ENCODE measurements around the gene HOXA6. TPM values are rescaled to one million over a fixed set of nuclear protein-coding genes. Genes with fewer than 3 reads are reported as not detected.

HOXA6 gene
- total and polyA plus RNA-seq, 2 donors (not counting 1 experiment from before 2014, with no cell fraction given), result 0.18 to 0.49 TPM

DNA sequence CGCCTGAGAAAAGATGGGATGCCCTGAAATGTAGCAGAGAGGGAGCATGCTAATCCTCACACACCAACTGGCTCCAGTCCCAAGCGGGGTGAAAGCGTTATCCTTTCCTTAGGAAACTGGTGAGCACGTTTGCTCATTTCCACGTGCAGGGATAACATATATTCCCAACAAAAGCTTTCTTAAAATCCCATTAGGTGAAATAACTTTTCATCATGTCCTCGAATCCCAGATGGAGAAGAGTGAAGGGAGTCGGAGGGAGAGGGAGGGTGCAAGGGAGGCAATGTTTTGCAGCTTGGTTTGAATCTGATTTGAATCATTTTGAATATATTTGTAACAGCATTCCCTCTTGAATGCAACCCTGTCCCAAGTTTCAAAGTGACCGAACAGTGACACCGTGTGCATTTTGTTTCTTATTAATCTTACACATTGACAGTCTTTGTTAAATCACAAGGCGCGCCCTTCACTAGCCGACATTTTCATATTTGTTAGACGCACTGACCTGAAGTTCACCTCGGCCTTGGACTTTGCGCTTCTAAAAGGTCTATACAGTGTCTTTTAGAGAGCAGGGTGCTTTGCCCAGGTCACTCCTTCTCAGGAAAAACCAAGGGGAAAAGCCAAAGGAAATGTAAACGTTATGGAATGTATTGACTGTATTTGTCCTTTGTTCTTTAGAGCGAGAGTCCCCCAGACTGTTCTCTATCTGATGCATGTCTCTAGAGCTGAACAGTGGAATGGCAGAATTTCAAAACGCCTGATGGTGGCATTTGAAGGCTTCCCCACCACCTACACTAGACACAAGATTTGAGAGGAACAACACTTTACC lies 14.0 kb downstream of the HOXA6 start:
- WGBS (ENCODE audit: insufficient coverage), result 93% methylated on average over 11 of the region's 18 CpGs

DNA sequence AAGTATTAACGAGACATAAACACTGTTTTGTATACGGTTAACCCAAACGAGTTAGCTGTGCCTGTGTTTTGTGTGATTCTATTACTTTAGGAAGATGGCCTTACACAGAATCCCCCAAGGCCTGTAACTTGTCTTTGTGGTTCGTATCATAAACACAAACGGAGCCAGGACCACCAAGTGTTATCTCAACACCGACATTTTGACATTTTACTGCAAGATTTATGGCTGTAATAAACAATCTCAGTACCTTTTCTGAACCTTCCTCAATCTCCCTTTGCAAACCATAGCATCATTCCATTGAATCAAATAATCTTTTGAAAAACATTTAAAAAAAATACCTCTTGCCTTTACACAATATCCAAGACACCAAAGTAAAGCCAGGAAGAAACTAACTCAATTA lies 14.6 kb downstream of the HOXA6 start:
- H3K9ac ChIP-seq (ENCODE audit: low read length), result no peak overlapping the region
- H3K9me3 ChIP-seq (ENCODE audit: control extremely low read depth in 1 of 3, control insufficient read depth in 2 of 3, insufficient read depth in 1 of 3, low read length in 2 of 3), result peaks cover 0 to 13% (median 0%) of the 10 kb centered on the region in 3 donors
- no peak for TF ChIP-seq EZH2 (IDR thresholded peaks at IDR 0.05; ENCODE audit: borderline replicate concordance, insufficient read depth, low read depth, low read length, poor library complexity, severe bottlenecking)
- TF ChIP-seq, protein P1, sequence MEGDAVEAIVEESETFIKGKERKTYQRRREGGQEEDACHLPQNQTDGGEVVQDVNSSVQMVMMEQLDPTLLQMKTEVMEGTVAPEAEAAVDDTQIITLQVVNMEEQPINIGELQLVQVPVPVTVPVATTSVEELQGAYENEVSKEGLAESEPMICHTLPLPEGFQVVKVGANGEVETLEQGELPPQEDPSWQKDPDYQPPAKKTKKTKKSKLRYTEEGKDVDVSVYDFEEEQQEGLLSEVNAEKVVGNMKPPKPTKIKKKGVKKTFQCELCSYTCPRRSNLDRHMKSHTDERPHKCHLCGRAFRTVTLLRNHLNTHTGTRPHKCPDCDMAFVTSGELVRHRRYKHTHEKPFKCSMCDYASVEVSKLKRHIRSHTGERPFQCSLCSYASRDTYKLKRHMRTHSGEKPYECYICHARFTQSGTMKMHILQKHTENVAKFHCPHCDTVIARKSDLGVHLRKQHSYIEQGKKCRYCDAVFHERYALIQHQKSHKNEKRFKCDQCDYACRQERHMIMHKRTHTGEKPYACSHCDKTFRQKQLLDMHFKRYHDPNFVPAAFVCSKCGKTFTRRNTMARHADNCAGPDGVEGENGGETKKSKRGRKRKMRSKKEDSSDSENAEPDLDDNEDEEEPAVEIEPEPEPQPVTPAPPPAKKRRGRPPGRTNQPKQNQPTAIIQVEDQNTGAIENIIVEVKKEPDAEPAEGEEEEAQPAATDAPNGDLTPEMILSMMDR (IDR thresholded peaks at IDR 0.05), result no peak
- ATAC-seq (ENCODE audit: low read depth), result no peak
- no peak overlapping the region for H3K4me2 ChIP-seq (replicated peaks; ENCODE audit: low read depth, low read length, poor library complexity, severe bottlenecking)
- H3K36me3 ChIP-seq (replicated peaks in 1 of 2; ENCODE audit: control extremely low read depth in 1 of 2, control insufficient read depth in 1 of 2, extremely low read depth in 1 of 2, insufficient read depth in 2 of 2, low read length in 1 of 2), result no peaks in the 10 kb centered on the region
- H3K4me1 ChIP-seq (ENCODE audit: control insufficient read depth in 2 of 2, insufficient read depth in 2 of 2, low read length in 2 of 2), result no peaks in the 10 kb centered on the region
- Mint-ChIP-seq H3K27me3 (peaks cover 64% of the 10 kb centered on the region), H3K9me3 (ENCODE audit: insufficient read depth) (peaks cover 2% of the 10 kb centered on the region), H3K4me3 (no peak overlapping the region), H3K4me1 (no peaks in the 10 kb centered on the region), H3K27ac (no peak overlapping the region)
- no peaks in the 10 kb centered on the region for H4K20me1 ChIP-seq (ENCODE audit: control insufficient read depth, insufficient read depth, low read length, poor library complexity, severe bottlenecking)
- H3K27ac ChIP-seq (ENCODE audit: low read length in 2 of 2), result no peak overlapping the region
- no peak overlapping the region for H2AFZ ChIP-seq (ENCODE audit: insufficient read depth, low read depth, low read length, poor library complexity, severe bottlenecking)
- H3K79me2 ChIP-seq (ENCODE audit: control insufficient read depth, insufficient read depth, low read length), result no peaks in the 10 kb centered on the region
- POLR2A ChIA-PET, result no interaction called here
- WGBS (ENCODE audit: insufficient coverage), result 75% methylated on average over 3 of the region's 6 CpGs
- no peak for DNase-seq
- CTCF ChIA-PET, result no interaction called here
- H3K27me3 ChIP-seq (replicated peaks in 1 of 4; ENCODE audit: control extremely low read depth in 1 of 4, control insufficient read depth in 3 of 4, insufficient read depth in 4 of 4, low read length in 3 of 4), result peaks cover 0 to 28% (median 16%) of the 10 kb centered on the region in 4 experiments
- intact Hi-C loops (cut with micrococcal nuclease), result no loop called here
- no peak overlapping the region for H3K4me3 ChIP-seq (ENCODE audit: control extremely low read depth in 1 of 5, extremely low read depth in 1 of 5, insufficient read depth in 1 of 5, low read depth in 2 of 5, low read length in 4 of 5)

More for the DNA sequence above, 14.0 kb downstream of the HOXA6 start:
- ATAC-seq (ENCODE audit: low read depth), result no peak
- H3K27ac ChIP-seq (ENCODE audit: low read length in 2 of 2), result no peak overlapping the region
- peaks cover 0 to 29% (median 14%) of the 10 kb centered on the region in 4 experiments for H3K27me3 ChIP-seq (replicated peaks in 1 of 4; ENCODE audit: control extremely low read depth in 1 of 4, control insufficient read depth in 3 of 4, insufficient read depth in 4 of 4, low read length in 3 of 4)
- H3K4me1 ChIP-seq (ENCODE audit: control insufficient read depth in 2 of 2, insufficient read depth in 2 of 2, low read length in 2 of 2), result no peaks in the 10 kb centered on the region
- intact Hi-C loops (cut with micrococcal nuclease), result no loop called here
- H3K4me2 ChIP-seq (replicated peaks; ENCODE audit: low read depth, low read length, poor library complexity, severe bottlenecking), result no peak overlapping the region
- H3K4me3 ChIP-seq (ENCODE audit: control extremely low read depth in 1 of 5, extremely low read depth in 1 of 5, insufficient read depth in 1 of 5, low read depth in 2 of 5, low read length in 4 of 5), result no peak overlapping the region
- H3K79me2 ChIP-seq (ENCODE audit: control insufficient read depth, insufficient read depth, low read length), result no peaks in the 10 kb centered on the region
- no peak overlapping the region for H3K9ac ChIP-seq (ENCODE audit: low read length)
- peaks cover 65% of the 10 kb centered on the region for H3K27me3 Mint-ChIP-seq
- TF ChIP-seq EZH2 (IDR thresholded peaks at IDR 0.05; ENCODE audit: borderline replicate concordance, insufficient read depth, low read depth, low read length, poor library complexity, severe bottlenecking), result no peak
- TF ChIP-seq, protein P1 (IDR thresholded peaks at IDR 0.05), result no peak
- H3K27ac Mint-ChIP-seq, result no peak overlapping the region
- DNase-seq, result no peak
- H3K4me1 Mint-ChIP-seq, result no peaks in the 10 kb centered on the region
- no peaks in the 10 kb centered on the region for H4K20me1 ChIP-seq (ENCODE audit: control insufficient read depth, insufficient read depth, low read length, poor library complexity, severe bottlenecking)
- H3K36me3 ChIP-seq (replicated peaks in 1 of 2; ENCODE audit: control extremely low read depth in 1 of 2, control insufficient read depth in 1 of 2, extremely low read depth in 1 of 2, insufficient read depth in 2 of 2, low read length in 1 of 2), result no peaks in the 10 kb centered on the region
- H3K9me3 ChIP-seq (ENCODE audit: control extremely low read depth in 1 of 3, control insufficient read depth in 2 of 3, insufficient read depth in 1 of 3, low read length in 2 of 3), result peaks cover 0 to 13% (median 0%) of the 10 kb centered on the region in 3 donors
- H2AFZ ChIP-seq (ENCODE audit: insufficient read depth, low read depth, low read length, poor library complexity, severe bottlenecking), result no peak overlapping the region
- POLR2A ChIA-PET, result no interaction called here
- CTCF ChIA-PET, result no interaction called here
- peaks cover 2% of the 10 kb centered on the region for H3K9me3 Mint-ChIP-seq (ENCODE audit: insufficient read depth)
- no peak overlapping the region for H3K4me3 Mint-ChIP-seq

All from B cell (primary cell).